ENCODE data around the gene ALPL.

DNA sequence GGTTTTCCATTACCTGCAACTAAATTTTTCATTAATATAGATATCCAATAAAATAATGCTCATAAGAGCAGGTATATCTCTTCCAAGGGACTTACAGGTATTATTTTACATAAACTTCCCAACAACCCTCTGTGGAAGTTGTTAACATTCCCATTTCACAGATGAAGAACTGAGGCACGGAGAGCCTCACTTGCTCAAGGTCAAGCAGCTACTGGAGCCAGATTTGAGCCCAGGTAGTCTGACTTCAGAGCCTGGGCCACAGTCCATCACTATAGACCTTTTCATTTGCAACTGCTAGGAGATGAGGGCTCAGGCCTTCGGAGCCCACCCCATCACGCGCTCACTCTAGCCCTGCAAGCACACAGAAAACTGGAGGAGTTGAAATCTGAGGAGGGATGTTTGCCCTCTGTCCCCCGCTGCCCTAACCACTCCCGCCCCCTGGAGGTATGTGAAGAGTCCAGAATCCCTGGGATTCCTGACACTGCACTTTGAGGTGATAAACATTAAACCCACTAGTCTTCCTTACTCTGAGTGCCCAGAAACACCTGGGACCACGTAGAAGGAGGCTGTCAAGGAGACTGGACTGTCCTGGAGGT, 11.7 kb upstream of the ALPL start:
- TF ChIP-seq, protein P1, sequence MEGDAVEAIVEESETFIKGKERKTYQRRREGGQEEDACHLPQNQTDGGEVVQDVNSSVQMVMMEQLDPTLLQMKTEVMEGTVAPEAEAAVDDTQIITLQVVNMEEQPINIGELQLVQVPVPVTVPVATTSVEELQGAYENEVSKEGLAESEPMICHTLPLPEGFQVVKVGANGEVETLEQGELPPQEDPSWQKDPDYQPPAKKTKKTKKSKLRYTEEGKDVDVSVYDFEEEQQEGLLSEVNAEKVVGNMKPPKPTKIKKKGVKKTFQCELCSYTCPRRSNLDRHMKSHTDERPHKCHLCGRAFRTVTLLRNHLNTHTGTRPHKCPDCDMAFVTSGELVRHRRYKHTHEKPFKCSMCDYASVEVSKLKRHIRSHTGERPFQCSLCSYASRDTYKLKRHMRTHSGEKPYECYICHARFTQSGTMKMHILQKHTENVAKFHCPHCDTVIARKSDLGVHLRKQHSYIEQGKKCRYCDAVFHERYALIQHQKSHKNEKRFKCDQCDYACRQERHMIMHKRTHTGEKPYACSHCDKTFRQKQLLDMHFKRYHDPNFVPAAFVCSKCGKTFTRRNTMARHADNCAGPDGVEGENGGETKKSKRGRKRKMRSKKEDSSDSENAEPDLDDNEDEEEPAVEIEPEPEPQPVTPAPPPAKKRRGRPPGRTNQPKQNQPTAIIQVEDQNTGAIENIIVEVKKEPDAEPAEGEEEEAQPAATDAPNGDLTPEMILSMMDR (IDR thresholded peaks at IDR 0.05; ENCODE audit: insufficient read depth, low read length, poor library complexity, severe bottlenecking): no peak
- no peak for TF ChIP-seq EZH2phosphoT487 (conservative IDR thresholded peaks at IDR 0.05; ENCODE audit: low read length)
